ENCODE data around the gene APLP1.

GRCh38 chr19:35863018-35863417, 5.4 kb upstream of the APLP1 start:
- TF ChIP-seq CTCF (IDR thresholded peaks at IDR 0.05) (no peak), POLR2A (IDR thresholded peaks at IDR 0.05) (no peak)

Measured in thyroid gland (tissue), 4 donors.